Panc1 (cell line): ENCODE data around the gene CEACAM7. TPM values are rescaled to one million over a fixed set of nuclear protein-coding genes. Genes with fewer than 3 reads are reported as not detected.

ENCODE experiments used
- ATAC-seq: fragments of 200-7000 bp; cut with Tn5 transposase; 2 replicates; pipeline ENCODE4 v1.9.1; 2020; ENCODE audit warnings: mild to moderate bottlenecking, moderate library complexity
- BruUV-seq: library from RNA; stranded (reverse); fragments of 400-500 nt; replicated peaks from 2 replicates; lab custom pipeline; 2021; lab: Mats Ljungman, UMichigan
- CTCF ChIA-PET: fragments of 300-600 bp; sonication (Branson Sonifier 250); formaldehyde crosslinking; loops from one replicate; lab custom pipeline; 2022; ENCODE audit warnings: antibody characterized with exemption; lab: Charles Lee
- POLR2A ChIA-PET: fragments of 300-600 bp; sonication (Branson Sonifier 250); formaldehyde crosslinking; loops from one replicate; lab custom pipeline; 2022; ENCODE audit warnings: antibody characterized with exemption; lab: Charles Lee
- DNase-seq: peaks from one replicate; pipeline ENCODE4 v3.0.0-alpha.2; 2010; ENCODE audit warnings: low read depth, low spot score
- H3K27ac ChIP-seq: 2 replicates; pipeline ENCODE4 v1.5.1; 2011; ENCODE audit warnings: mild to moderate bottlenecking, low read length, inconsistent platforms
- H3K27me3 ChIP-seq: fragments of 200-500 bp; sonication (Bioruptor generic); 2 replicates; pipeline ENCODE4 v1.6.0; 2014; ENCODE audit warnings: low read length, inconsistent platforms; ENCODE audit not compliant: control insufficient read depth, insufficient read depth
- H3K36me3 ChIP-seq: fragments of 200-500 bp; sonication (Bioruptor generic); 2 replicates; pipeline ENCODE4 v1.5.1; 2014; ENCODE audit warnings: inconsistent platforms, mild to moderate bottlenecking, low read length, moderate library complexity; ENCODE audit not compliant: control insufficient read depth, insufficient read depth
- H3K4me1 ChIP-seq: 2 replicates; pipeline ENCODE4 v1.5.1; 2011; ENCODE audit warnings: inconsistent platforms, mild to moderate bottlenecking, low read length, moderate library complexity; ENCODE audit not compliant: control insufficient read depth, insufficient read depth
- H3K4me3 ChIP-seq, 2 experiments: 2 replicates each; pipeline ENCODE4 v1.5.1; 2011 to 2012; ENCODE audit warnings: low read depth in 2 of 2, low read length in 2 of 2, mild to moderate bottlenecking in 2 of 2, inconsistent platforms in 1 of 2, moderate library complexity in 1 of 2
- H3K9me3 ChIP-seq: fragments of 200-500 bp; sonication (Bioruptor generic); 2 replicates; pipeline ENCODE4 v1.5.1; 2014; ENCODE audit warnings: low read depth, mild to moderate bottlenecking, inconsistent platforms, low read length, moderate library complexity; ENCODE audit not compliant: control insufficient read depth, insufficient read depth
- CTCF ChIP-seq: fragments of 450-650 bp; IDR thresholded peaks from 2 replicates; pipeline ENCODE4 v1.5.1; 2017; ENCODE audit warnings: mild to moderate bottlenecking
- POLR2AphosphoS5 ChIP-seq: IDR thresholded peaks from 2 replicates; pipeline ENCODE4 v1.6.1; 2012; ENCODE audit warnings: mild to moderate bottlenecking, low read depth, low read length, moderate library complexity
- REST ChIP-seq, 2 experiments: IDR thresholded peaks; 2 replicates each; pipeline ENCODE4 v1.6.1; 2011 to 2012; ENCODE audit warnings: low read depth in 2 of 2, control low read depth in 1 of 2, low read length in 1 of 2, mild to moderate bottlenecking in 1 of 2, moderate library complexity in 1 of 2; ENCODE audit not compliant: insufficient read depth in 1 of 2
- SIN3A ChIP-seq: IDR thresholded peaks from 2 replicates; pipeline ENCODE4 v1.6.1; 2012; ENCODE audit warnings: low read depth, mild to moderate bottlenecking, low read length, moderate library complexity, borderline replicate concordance; ENCODE audit not compliant: insufficient read depth
- TCF7L2 ChIP-seq: IDR thresholded peaks from 2 replicates; pipeline ENCODE4 v1.6.1; 2011; ENCODE audit warnings: mild to moderate bottlenecking, low read depth, low read length, inconsistent platforms
- in situ Hi-C: cut with HindIII; loops from 2 replicates; pipeline ENCODE4 v1.10.0; 2016; ENCODE audit warnings: low sequenced_read_pairs, low pct_unique_long_range_greater_than_20kb
- intact Hi-C: fragments of 100-400 bp; cut with micrococcal nuclease; formaldehyde crosslinking; loops from one replicate; pipeline ENCODE4 v1.10.0; 2022; ENCODE audit not compliant: unreplicated experiment
- total RNA-seq: library from RNA; stranded (reverse); gene quantifications from one replicate; pipeline ENCODE4 v1.2.1, GENCODE V29; 2021; ENCODE audit not compliant: unreplicated experiment

CEACAM7 gene
- total RNA-seq, 1 experiment from 2014 or later = not detected

GRCh38 chr19:41700381-41701195, 12.5 kb upstream of the CEACAM7 start:
- POLR2A ChIA-PET = no interaction called here

GRCh38 chr19:41699968-41700323, 11.9 kb upstream of the CEACAM7 start:
- no peaks in the 10 kb centered on the region; the same call in 1 of the 2 replicates for H3K27me3 ChIP-seq
- no peaks in the 10 kb centered on the region for H3K36me3 ChIP-seq
- no peak for TF ChIP-seq REST (IDR thresholded peaks at IDR 0.05; ENCODE audit: insufficient read depth in 1 of 2, low read depth in 2 of 2, low read length in 1 of 2)
- no peak for TF ChIP-seq SIN3A
- TF ChIP-seq CTCF = no peak
- no peak for TF ChIP-seq POLR2AphosphoS5
- ChIA-PET POLR2A (no interaction called here), CTCF (interaction anchor here (0.7 kb wide), 1 partner anchor 58 kb away, joined by 6 read pairs; no protein-coding TSS in a partner anchor)
- no peaks in the 10 kb centered on the region for H3K9me3 ChIP-seq
- in situ Hi-C loops = no loop called here
- no peak for DNase-seq
- H3K27ac ChIP-seq = no peak overlapping the region
- H3K4me1 ChIP-seq = no peaks in the 10 kb centered on the region
- no peak for ATAC-seq
- BruUV-seq = no TSS peak
- no peak overlapping the region for H3K4me3 ChIP-seq
- intact Hi-C loops = no loop called here

More at GRCh38 chr19:41700381-41701195, 12.5 kb upstream of the CEACAM7 start:
- ATAC-seq = no peak
- DNase-seq = no peak
- H3K27ac ChIP-seq = no peak overlapping the region
- no peak overlapping the region for H3K4me3 ChIP-seq
- CTCF ChIA-PET = interaction anchor here (0.7 kb wide), 1 partner anchor 58 kb away, joined by 6 read pairs; no protein-coding TSS in a partner anchor
- no peaks in the 10 kb centered on the region for H3K4me1 ChIP-seq
- no TSS peak for BruUV-seq
- no peaks in the 10 kb centered on the region; the same call in 1 of the 2 replicates for H3K27me3 ChIP-seq
- no peaks in the 10 kb centered on the region for H3K9me3 ChIP-seq
- TF ChIP-seq CTCF (no peak), REST (IDR thresholded peaks at IDR 0.05; ENCODE audit: insufficient read depth in 1 of 2, low read depth in 2 of 2, low read length in 1 of 2) (no peak), POLR2AphosphoS5 (no peak), SIN3A (no peak), TCF7L2 (no peak)
- intact Hi-C loops = no loop called here
- no peaks in the 10 kb centered on the region for H3K36me3 ChIP-seq
- in situ Hi-C loops = no loop called here
